Central memory CD8-positive, alpha-beta T cell (primary cell): ENCODE results near the gene SCGB1C2.

Experiments used
- ATAC-seq: fragments of 150-1000 bp; cut with Tn5 transposase; replicated peaks from 2 replicates; pipeline ENCODE4 v1.10.0; 2022; ENCODE audit warnings: mild to moderate bottlenecking, moderate FRiP score, moderate number of reproducible peaks; ENCODE audit not compliant: poor library complexity, severe bottlenecking; ENCODE audit errors: extremely low read depth
- DNase-seq, 2 donors: peaks; one replicate each; pipeline ENCODE4 v3.0.0; 2021; ENCODE audit warnings: low spot score in 2 of 2
- H3K27ac Mint-ChIP-seq: one replicate; pipeline ENCODE4 v1.8.0; 2022; ENCODE audit warnings: low read depth, mild to moderate bottlenecking, moderate library complexity, mixed read lengths
- H3K27me3 Mint-ChIP-seq: one replicate; pipeline ENCODE4 v1.8.0; 2022; ENCODE audit warnings: mixed read lengths
- H3K36me3 Mint-ChIP-seq: one replicate; pipeline ENCODE4 v1.8.0; 2022; ENCODE audit warnings: mild to moderate bottlenecking, moderate library complexity, mixed read lengths; ENCODE audit not compliant: insufficient read depth
- H3K4me1 Mint-ChIP-seq: one replicate; pipeline ENCODE4 v1.8.0; 2022; ENCODE audit warnings: mixed read lengths
- H3K4me3 Mint-ChIP-seq: one replicate; pipeline ENCODE4 v1.8.0; 2022; ENCODE audit warnings: mild to moderate bottlenecking, moderate library complexity, mixed read lengths
- H3K9me3 Mint-ChIP-seq: one replicate; pipeline ENCODE4 v1.8.0; 2022; ENCODE audit warnings: mixed read lengths

SCGB1C2 gene

GRCh38 chr17:180381-181244 is 43.2 kb downstream of the SCGB1C2 start:
- H3K4me3 Mint-ChIP-seq, result no peak overlapping the region
- no peaks in the 10 kb centered on the region for H3K4me1 Mint-ChIP-seq
- H3K27me3 Mint-ChIP-seq, result peaks cover 65% of the 10 kb centered on the region
- H3K27ac Mint-ChIP-seq, result no peak overlapping the region
- H3K9me3 Mint-ChIP-seq, result no peaks in the 10 kb centered on the region
- no peak for ATAC-seq
- peaks cover 1% of the 10 kb centered on the region for H3K36me3 Mint-ChIP-seq
- DNase-seq, result no peak

GRCh38 chr17:181245-182049 is 44.1 kb downstream of the SCGB1C2 start, which contains the start of gene DOC2B:
Gene DOC2B (minus strand): TSS chr17:181650. CDS start chr17:181479, 171 bp downstream.
- Mint-ChIP-seq H3K4me1 (no peaks in the 10 kb centered on the region), H3K27me3 (peaks cover 74% of the 10 kb centered on the region), H3K9me3 (no peaks in the 10 kb centered on the region), H3K27ac (no peak within 1 kb of the TSS), H3K4me3 (peak within 1 kb of the TSS; percentile 59), H3K36me3 (peaks cover 1% of the 10 kb centered on the region)
- ATAC-seq, result no peak
- no peak for DNase-seq

GRCh38 chr17:182050-182751 is 44.8 kb downstream of the SCGB1C2 start:
- peak overlapping the region; percentile 59 for H3K4me3 Mint-ChIP-seq
- H3K27me3 Mint-ChIP-seq, result peaks cover 74% of the 10 kb centered on the region
- H3K36me3 Mint-ChIP-seq, result peaks cover 1% of the 10 kb centered on the region
- no peak overlapping the region for H3K27ac Mint-ChIP-seq
- no peaks in the 10 kb centered on the region for H3K4me1 Mint-ChIP-seq
- H3K9me3 Mint-ChIP-seq, result no peaks in the 10 kb centered on the region
- ATAC-seq (no peak), DNase-seq (no peak)

- Mint-ChIP-seq H3K27ac (no peak overlapping the region), H3K27me3 (peaks cover 66% of the 10 kb centered on the region), H3K4me1 (no peaks in the 10 kb centered on the region), H3K36me3 (peaks cover 1% of the 10 kb centered on the region), H3K4me3 (no peak overlapping the region), H3K9me3 (no peaks in the 10 kb centered on the region)
- no peak for ATAC-seq
- DNase-seq, result no peak
These were observed 45.7 kb downstream of the SCGB1C2 start for GRCh38 chr17:183021-183420.

- Mint-ChIP-seq H3K4me1 (no peaks in the 10 kb centered on the region), H3K36me3 (peaks cover 1% of the 10 kb centered on the region), H3K27me3 (peaks cover 50% of the 10 kb centered on the region), H3K4me3 (no peak overlapping the region), H3K9me3 (no peaks in the 10 kb centered on the region), H3K27ac (no peak overlapping the region)
- no peak for ATAC-seq
- no peak for DNase-seq
These were observed 48.2 kb downstream of the SCGB1C2 start for GRCh38 chr17:185445-186138.

- DNase-seq (no peak), ATAC-seq (no peak)
- Mint-ChIP-seq H3K9me3 (no peaks in the 10 kb centered on the region), H3K36me3 (peaks cover 1% of the 10 kb centered on the region), H3K27me3 (peaks cover 46% of the 10 kb centered on the region), H3K4me1 (no peaks in the 10 kb centered on the region), H3K4me3 (no peak overlapping the region), H3K27ac (no peak overlapping the region)
These were observed 49.8 kb downstream of the SCGB1C2 start for GRCh38 chr17:187130-187529.
